PFSK-1 (cell line): Measurements from ENCODE around the gene COL23A1.

Experiments used
- FOXP2 ChIP-seq: optimal IDR thresholded peaks from 2 replicates; pipeline ENCODE3; 2011; ENCODE audit warnings: borderline replicate concordance, control low read depth, inconsistent platforms; ENCODE audit not compliant: insufficient read depth; ENCODE audit errors: extremely low read length, extremely low read depth
- POLR2AphosphoS5 ChIP-seq: IDR thresholded peaks from 2 replicates; pipeline ENCODE4 v1.6.1; 2012; ENCODE audit warnings: low read depth, mild to moderate bottlenecking, control low read depth, low read length, moderate library complexity
- SIN3A ChIP-seq: IDR thresholded peaks from 2 replicates; pipeline ENCODE4 v1.6.1; 2012; ENCODE audit warnings: mild to moderate bottlenecking, low read length, moderate library complexity, borderline replicate concordance; ENCODE audit not compliant: insufficient read depth
- TAF1 ChIP-seq: IDR thresholded peaks from 2 replicates; pipeline ENCODE4 v1.6.1; 2012; ENCODE audit warnings: low read length, control low read depth, borderline replicate concordance; ENCODE audit not compliant: insufficient read depth
- TF ChIP-seq, protein P1 (sequence below), 2 experiments: IDR thresholded peaks; 2 replicates each; pipeline versions ENCODE4 v1.6.1 to v1.8.0; 2011 to 2012; ENCODE audit warnings: low read depth in 2 of 2, low read length in 2 of 2, control low read depth in 1 of 2, inconsistent platforms in 1 of 2, mild to moderate bottlenecking in 1 of 2, moderate library complexity in 1 of 2; ENCODE audit not compliant: insufficient read depth in 1 of 2

COL23A1 gene

DNA sequence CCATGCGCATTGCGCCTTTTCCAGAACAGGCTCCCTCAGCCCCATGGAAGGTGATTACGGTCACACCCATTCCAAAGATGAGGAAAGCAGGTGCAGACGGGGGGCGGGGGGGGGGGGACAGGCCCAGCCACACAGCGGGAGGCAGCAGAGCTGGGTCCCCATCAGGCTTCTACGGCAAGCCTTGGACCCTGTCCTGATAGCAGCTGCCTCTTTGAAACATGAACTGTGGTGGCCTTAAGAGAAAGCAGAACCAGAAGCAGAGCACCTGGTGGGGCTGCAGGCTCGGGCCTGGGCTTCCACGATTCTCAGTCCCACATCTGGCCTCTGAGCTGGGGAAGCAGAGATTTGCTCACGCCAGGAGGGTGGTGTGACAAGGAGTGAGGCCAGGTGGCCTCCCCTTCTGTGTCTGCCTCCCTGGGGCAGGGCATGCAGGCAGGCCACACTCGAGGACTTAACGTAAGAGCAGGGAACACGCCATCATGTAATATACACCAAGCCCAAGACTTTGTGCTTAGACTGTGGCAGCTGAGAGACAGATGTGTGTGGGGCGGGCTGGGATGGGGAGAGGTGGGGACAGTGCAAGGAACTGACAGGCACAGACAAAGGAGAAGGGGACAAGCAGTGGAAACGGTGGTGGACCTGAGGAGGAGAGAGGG is 343.4 kb downstream of the COL23A1 start:
- no peak for TF ChIP-seq FOXP2
- no peak for TF ChIP-seq SIN3A
- TF ChIP-seq POLR2AphosphoS5 = no peak
- TF ChIP-seq, protein P1, sequence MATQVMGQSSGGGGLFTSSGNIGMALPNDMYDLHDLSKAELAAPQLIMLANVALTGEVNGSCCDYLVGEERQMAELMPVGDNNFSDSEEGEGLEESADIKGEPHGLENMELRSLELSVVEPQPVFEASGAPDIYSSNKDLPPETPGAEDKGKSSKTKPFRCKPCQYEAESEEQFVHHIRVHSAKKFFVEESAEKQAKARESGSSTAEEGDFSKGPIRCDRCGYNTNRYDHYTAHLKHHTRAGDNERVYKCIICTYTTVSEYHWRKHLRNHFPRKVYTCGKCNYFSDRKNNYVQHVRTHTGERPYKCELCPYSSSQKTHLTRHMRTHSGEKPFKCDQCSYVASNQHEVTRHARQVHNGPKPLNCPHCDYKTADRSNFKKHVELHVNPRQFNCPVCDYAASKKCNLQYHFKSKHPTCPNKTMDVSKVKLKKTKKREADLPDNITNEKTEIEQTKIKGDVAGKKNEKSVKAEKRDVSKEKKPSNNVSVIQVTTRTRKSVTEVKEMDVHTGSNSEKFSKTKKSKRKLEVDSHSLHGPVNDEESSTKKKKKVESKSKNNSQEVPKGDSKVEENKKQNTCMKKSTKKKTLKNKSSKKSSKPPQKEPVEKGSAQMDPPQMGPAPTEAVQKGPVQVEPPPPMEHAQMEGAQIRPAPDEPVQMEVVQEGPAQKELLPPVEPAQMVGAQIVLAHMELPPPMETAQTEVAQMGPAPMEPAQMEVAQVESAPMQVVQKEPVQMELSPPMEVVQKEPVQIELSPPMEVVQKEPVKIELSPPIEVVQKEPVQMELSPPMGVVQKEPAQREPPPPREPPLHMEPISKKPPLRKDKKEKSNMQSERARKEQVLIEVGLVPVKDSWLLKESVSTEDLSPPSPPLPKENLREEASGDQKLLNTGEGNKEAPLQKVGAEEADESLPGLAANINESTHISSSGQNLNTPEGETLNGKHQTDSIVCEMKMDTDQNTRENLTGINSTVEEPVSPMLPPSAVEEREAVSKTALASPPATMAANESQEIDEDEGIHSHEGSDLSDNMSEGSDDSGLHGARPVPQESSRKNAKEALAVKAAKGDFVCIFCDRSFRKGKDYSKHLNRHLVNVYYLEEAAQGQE (IDR thresholded peaks at IDR 0.05; ENCODE audit: insufficient read depth in 1 of 2, low read depth in 2 of 2, low read length in 2 of 2) = no peak
- TF ChIP-seq TAF1 = no peak

GRCh38 chr5:178245389-178245788 is 344.8 kb downstream of the COL23A1 start:
- TF ChIP-seq, protein P1 (IDR thresholded peaks at IDR 0.05; ENCODE audit: insufficient read depth in 1 of 2, low read depth in 2 of 2, low read length in 2 of 2) = no peak
- no peak for TF ChIP-seq TAF1
- TF ChIP-seq SIN3A = no peak
- TF ChIP-seq FOXP2 = no peak
- no peak for TF ChIP-seq POLR2AphosphoS5

DNA sequence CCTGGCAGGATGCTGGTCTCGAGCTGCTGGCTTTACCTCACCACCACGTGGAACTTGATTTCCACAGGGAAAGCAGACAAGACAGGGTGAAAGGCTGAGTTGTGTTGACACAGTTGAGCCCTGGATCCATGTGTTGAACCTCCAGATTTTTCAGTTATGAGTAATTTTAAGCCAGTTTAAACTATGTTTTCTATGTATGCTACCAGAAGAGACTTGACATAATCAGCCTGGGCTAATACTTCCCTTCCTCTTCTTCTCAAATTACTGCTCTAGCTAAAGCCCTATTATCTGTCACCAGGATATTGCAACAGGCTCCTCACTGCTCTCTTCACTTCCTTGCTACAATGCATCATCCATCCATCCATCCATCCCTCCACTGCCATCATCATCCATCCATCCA is 345.6 kb downstream of the COL23A1 start:
- TF ChIP-seq, protein P1 (IDR thresholded peaks at IDR 0.05; ENCODE audit: insufficient read depth in 1 of 2, low read depth in 2 of 2, low read length in 2 of 2) = no peak
- TF ChIP-seq POLR2AphosphoS5 (no peak), TAF1 (no peak), FOXP2 (no peak), SIN3A (no peak)

GRCh38 chr5:178242416-178242815 is 347.8 kb downstream of the COL23A1 start:
- no peak for TF ChIP-seq FOXP2
- TF ChIP-seq, protein P1 (IDR thresholded peaks at IDR 0.05; ENCODE audit: insufficient read depth in 1 of 2, low read depth in 2 of 2, low read length in 2 of 2) = no peak
- TF ChIP-seq POLR2AphosphoS5 = no peak
- no peak for TF ChIP-seq TAF1
- no peak for TF ChIP-seq SIN3A
